H9 (cell line): Measurements from ENCODE around the gene DIAPH3. TPM values are rescaled to one million over a fixed set of nuclear protein-coding genes. Genes with fewer than 3 reads are reported as not detected.
A peak's percentile ranks its signal among the peaks of the same experiment; 100 is the strongest.

Source experiments
- DNase-seq: peaks from one replicate; pipeline ENCODE4 v3.0.0-alpha.2; 2017
- H2AFZ ChIP-seq: one replicate; pipeline ENCODE4 v1.6.1; 2013; ENCODE audit warnings: mild to moderate bottlenecking, low read length, control low read depth, moderate library complexity
- H2AK5ac ChIP-seq: 2 replicates; pipeline ENCODE4 v1.6.1; 2013; ENCODE audit warnings: low read length, control low read depth, mixed read lengths; ENCODE audit not compliant: insufficient read length
- H2BK120ac ChIP-seq: one replicate; pipeline ENCODE4 v1.6.1; 2013; ENCODE audit warnings: low read depth, mild to moderate bottlenecking, low read length, control low read depth, inconsistent platforms; ENCODE audit not compliant: poor library complexity, severe bottlenecking
- H2BK12ac ChIP-seq: 2 replicates; pipeline ENCODE4 v1.6.1; 2013; ENCODE audit warnings: low read length, control low read depth, mixed read lengths, low read depth; ENCODE audit not compliant: insufficient read length
- H2BK15ac ChIP-seq: 2 replicates; pipeline ENCODE4 v1.6.1; 2013; ENCODE audit warnings: low read depth, low read length, control low read depth
- H2BK20ac ChIP-seq: one replicate; pipeline ENCODE4 v1.6.1; 2013; ENCODE audit warnings: low read depth, mild to moderate bottlenecking, low read length, control low read depth, inconsistent platforms; ENCODE audit not compliant: poor library complexity, severe bottlenecking
- H2BK5ac ChIP-seq: 2 replicates; pipeline ENCODE4 v1.6.1; 2013; ENCODE audit warnings: low read length, control low read depth, mixed read lengths; ENCODE audit not compliant: insufficient read length
- H3K14ac ChIP-seq: 2 replicates; pipeline ENCODE4 v1.6.1; 2013; ENCODE audit warnings: low read length, control low read depth; ENCODE audit not compliant: insufficient read depth
- H3K18ac ChIP-seq: 2 replicates; pipeline ENCODE4 v1.6.1; 2013; ENCODE audit warnings: low read depth, mild to moderate bottlenecking, mixed read lengths, low read length, control low read depth; ENCODE audit not compliant: insufficient read length
- H3K23ac ChIP-seq: 2 replicates; pipeline ENCODE4 v1.6.1; 2013; ENCODE audit warnings: low read length, control low read depth, mixed read lengths, low read depth; ENCODE audit not compliant: insufficient read length
- H3K23me2 ChIP-seq: 2 replicates; pipeline ENCODE4 v1.6.1; 2013; ENCODE audit warnings: low read depth, mild to moderate bottlenecking, mixed read lengths, low read length, control low read depth; ENCODE audit not compliant: insufficient read length, poor library complexity, severe bottlenecking
- H3K27ac ChIP-seq: 2 replicates; pipeline ENCODE4 v1.5.1; 2013; ENCODE audit warnings: low read length, control low read depth, mixed read lengths, low read depth; ENCODE audit not compliant: insufficient read length
- H3K27me3 ChIP-seq: 2 replicates; pipeline ENCODE4 v1.6.1; 2013; ENCODE audit warnings: low read length, control low read depth, inconsistent platforms; ENCODE audit not compliant: insufficient read depth
- H3K4ac ChIP-seq: 2 replicates; pipeline ENCODE4 v1.6.1; 2013; ENCODE audit warnings: low read depth, mild to moderate bottlenecking, control low read depth, inconsistent platforms, low read length, moderate library complexity
- H3K4me1 ChIP-seq: 2 replicates; pipeline ENCODE4 v1.6.1; 2013; ENCODE audit warnings: low read length, control low read depth, inconsistent platforms; ENCODE audit not compliant: insufficient read depth
- H3K4me2 ChIP-seq: 2 replicates; pipeline ENCODE4 v1.6.1; 2013; ENCODE audit warnings: low read length, control low read depth, mixed read lengths; ENCODE audit not compliant: insufficient read length, insufficient read depth
- H3K56ac ChIP-seq: 2 replicates; pipeline ENCODE4 v1.6.1; 2013; ENCODE audit warnings: low read depth, mild to moderate bottlenecking, mixed read lengths, low read length, control low read depth; ENCODE audit not compliant: insufficient read length
- H3K79me1 ChIP-seq: 2 replicates; pipeline ENCODE4 v1.6.1; 2013; ENCODE audit warnings: low read depth, mild to moderate bottlenecking, moderate library complexity, low read length, control low read depth, inconsistent platforms; ENCODE audit not compliant: insufficient read depth, poor library complexity, severe bottlenecking
- H3K79me2 ChIP-seq: 2 replicates; pipeline ENCODE4 v1.6.1; 2013; ENCODE audit warnings: low read length, control low read depth, inconsistent platforms; ENCODE audit not compliant: insufficient read depth
- H3K9ac ChIP-seq: 2 replicates; pipeline ENCODE4 v1.6.1; 2013; ENCODE audit warnings: low read length, control low read depth, mixed read lengths; ENCODE audit not compliant: insufficient read length; ENCODE audit errors: extremely low read depth
- H3K9me3 ChIP-seq: one replicate; pipeline ENCODE4 v1.6.1; 2013; ENCODE audit warnings: low read depth, low read length, inconsistent platforms; ENCODE audit not compliant: control insufficient read depth
- H3T11ph ChIP-seq: one replicate; pipeline ENCODE4 v1.6.1; 2013; ENCODE audit warnings: mild to moderate bottlenecking, low read length, control low read depth, inconsistent platforms
- H4K20me1 ChIP-seq: one replicate; pipeline ENCODE4 v1.6.1; 2013; ENCODE audit not compliant: control insufficient read depth, insufficient read length, insufficient read depth
- H4K5ac ChIP-seq: 2 replicates; pipeline ENCODE4 v1.6.1; 2013; ENCODE audit warnings: low read depth, mild to moderate bottlenecking, mixed read lengths, low read length, control low read depth; ENCODE audit not compliant: insufficient read length
- H4K8ac ChIP-seq: replicated peaks from 2 replicates; pipeline ENCODE4 v1.6.1; 2013; ENCODE audit warnings: low read length, control low read depth, mixed read lengths, low read depth; ENCODE audit not compliant: insufficient read length
- H4K91ac ChIP-seq: 2 replicates; pipeline ENCODE4 v1.6.1; 2013; ENCODE audit warnings: low read depth, mild to moderate bottlenecking, moderate library complexity, mixed read lengths, low read length, control low read depth; ENCODE audit not compliant: insufficient read length
- H3K27ac Mint-ChIP-seq, 3 experiments: 2 replicates in 2 of 3; 3 replicates in 1 of 3; pipeline ENCODE4 v1.8.0; 2020 to 2021; ENCODE audit warnings: mixed read lengths in 3 of 3, mild to moderate bottlenecking in 1 of 3, moderate library complexity in 1 of 3
- H3K27me3 Mint-ChIP-seq: 2 replicates; pipeline ENCODE4 v1.8.0; 2021; ENCODE audit warnings: low read depth, mild to moderate bottlenecking, moderate library complexity, mixed read lengths
- H3K36me3 Mint-ChIP-seq, 3 experiments: 2 replicates in 2 of 3; 3 replicates in 1 of 3; pipeline ENCODE4 v1.8.0; 2020 to 2021; ENCODE audit warnings: low read depth in 3 of 3, mixed read lengths in 3 of 3; ENCODE audit not compliant: insufficient read depth in 1 of 3
- H3K4me1 Mint-ChIP-seq, 2 experiments: 2 replicates each; pipeline ENCODE4 v1.8.0; 2020; ENCODE audit warnings: mixed read lengths in 2 of 2
- H3K4me3 Mint-ChIP-seq, 2 experiments: 2 replicates in 1 of 2; 3 replicates in 1 of 2; pipeline ENCODE4 v1.8.0; 2020 to 2021; ENCODE audit warnings: mild to moderate bottlenecking in 2 of 2, mixed read lengths in 2 of 2, moderate library complexity in 1 of 2
- H3K9me3 Mint-ChIP-seq, 2 experiments: 2 replicates in 1 of 2; 3 replicates in 1 of 2; pipeline ENCODE4 v1.8.0; 2020; ENCODE audit warnings: mild to moderate bottlenecking in 2 of 2, mixed read lengths in 2 of 2, moderate library complexity in 1 of 2
- CTCF ChIP-seq: fragments of 200-600 bp; sonication (generic); conservative IDR thresholded peaks from 3 replicates; pipeline ENCODE4 v1.8.0; 2021; ENCODE audit warnings: antibody characterized with exemption, mild to moderate bottlenecking
- WGBS: extraction: QIAGEN DNeasy Blood & Tissue Kit; methylation state at CpG from one replicate; pipeline ENCODE4 v1.1.7; 2013; ENCODE audit warnings: missing lambda C conversion rate, low lambda C conversion rate, mixed read lengths; ENCODE audit not compliant: insufficient read length; ENCODE audit errors: extremely low coverage; 5-methylcytosine and 5-hydroxymethylcytosine counted together
- total RNA-seq: library from RNA; stranded (reverse); gene quantifications from 2 replicates; pipeline ENCODE4 v1.2.1, GENCODE V29; 2021

The DIAPH3 gene
- total RNA-seq, 1 experiment from 2014 or later, result 23.1 TPM

GRCh38 chr13:60134376-60134775 lies 29.4 kb downstream of the DIAPH3 start:
- Histone ChIP-seq H3K4me2 (no peak overlapping the region), H3K18ac (no peak overlapping the region), H2BK5ac (no peak overlapping the region), H3K9me3 (no peaks in the 10 kb centered on the region), H3K79me1 (no peaks in the 10 kb centered on the region), H4K5ac (no peak overlapping the region), H2BK20ac (no peak overlapping the region), H2BK12ac (no peak overlapping the region), H3K27ac (no peak overlapping the region), H3K56ac (no peak overlapping the region), H3T11ph (no peak overlapping the region), H3K23me2 (no peaks in the 10 kb centered on the region), H3K4ac (no peak overlapping the region), H3K4me1 (no peaks in the 10 kb centered on the region), H4K20me1 (no peaks in the 10 kb centered on the region), H3K23ac (no peak overlapping the region), H3K9ac (no peak overlapping the region), H3K14ac (no peak overlapping the region), H3K27me3 (no peaks in the 10 kb centered on the region), H2AFZ (no peak overlapping the region), H2BK120ac (no peak overlapping the region), H4K8ac (no peak overlapping the region), H4K91ac (no peak overlapping the region), H2BK15ac (no peak overlapping the region), H2AK5ac (no peak overlapping the region), H3K79me2 (peaks cover 5% of the 10 kb centered on the region; the same call in 1 of the 2 replicates)
- TF ChIP-seq CTCF, result peak; percentile 57
- H3K4me1 Mint-ChIP-seq, result peaks cover 5 to 12% of the 10 kb centered on the region in 2 experiments
- WGBS, result no CpG with 5 or more reads among the region's 4 CpGs
- no peaks in the 10 kb centered on the region for H3K27me3 Mint-ChIP-seq
- peak; percentile 52 for DNase-seq
- no peaks in the 10 kb centered on the region for H3K9me3 Mint-ChIP-seq
- peaks cover 4 to 14% (median 9%) of the 10 kb centered on the region in 3 experiments; a peak in 5 of 7 replicates for H3K36me3 Mint-ChIP-seq
- H3K4me3 Mint-ChIP-seq, result no peak overlapping the region
- H3K27ac Mint-ChIP-seq, result peak overlapping the region in 2 of 3 experiments; percentile 56 to 77; a peak in 3 of 7 replicates
